ENCODE measurements around the gene SH3GL1.

SH3GL1 gene

DNA sequence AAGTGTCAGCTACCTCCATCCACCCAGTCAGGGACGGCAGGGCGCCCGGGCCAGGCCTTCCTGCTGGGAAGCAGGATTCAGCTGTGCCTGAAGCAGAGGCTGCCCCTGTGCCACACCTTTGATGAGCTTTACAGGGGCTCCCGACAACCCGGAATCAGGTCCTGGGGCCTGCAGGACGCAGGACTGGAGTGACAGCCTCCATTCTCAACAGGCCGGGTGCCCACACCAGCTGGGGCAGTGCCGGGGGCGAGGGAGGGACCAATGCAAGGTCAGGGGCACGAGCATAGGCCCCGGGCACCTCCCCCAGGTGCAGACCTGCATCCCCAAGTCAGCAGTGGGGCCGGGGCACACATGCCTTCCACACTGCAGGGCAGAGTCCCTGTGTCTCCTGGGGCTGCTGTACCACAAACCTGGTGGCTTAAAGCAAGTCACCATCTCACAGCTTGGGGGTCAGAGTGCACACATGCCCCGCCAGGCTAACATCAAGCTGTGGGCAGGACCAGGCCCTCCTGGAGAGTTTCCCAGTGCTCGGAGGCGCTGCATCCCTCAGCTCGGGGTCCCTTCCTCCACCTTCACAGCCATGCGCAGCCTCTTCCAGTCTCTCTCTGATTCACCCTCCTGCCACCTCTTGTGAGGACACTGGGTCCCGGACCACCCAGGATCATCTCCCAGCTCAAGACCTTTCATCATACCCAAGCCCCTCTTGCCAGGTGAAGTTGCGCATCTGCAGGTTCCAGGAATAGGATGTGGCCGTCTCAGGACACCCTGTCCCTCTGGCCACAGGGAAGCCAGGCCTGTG lies 43.8 kb upstream of the SH3GL1 start:
- no peak overlapping the region for H3K27ac ChIP-seq (ENCODE audit: poor library complexity, severe bottlenecking)
- H3K4me3 ChIP-seq (ENCODE audit: severe bottlenecking), result no peak overlapping the region
- H3K9me3 ChIP-seq (ENCODE audit: severe bottlenecking), result no peaks in the 10 kb centered on the region
- peak; percentile 4; the same call in 1 of the 3 replicates for ATAC-seq (ENCODE audit: low read depth)
- peaks cover 52% of the 10 kb centered on the region for H3K36me3 ChIP-seq (ENCODE audit: low read depth)
- no peaks in the 10 kb centered on the region for H3K4me1 ChIP-seq (ENCODE audit: insufficient read depth, poor library complexity, severe bottlenecking)
- DNase-seq (ENCODE audit: low spot score), result no peak
- H3K27me3 ChIP-seq (ENCODE audit: insufficient read depth, poor library complexity, severe bottlenecking), result no peaks in the 10 kb centered on the region
- TF ChIP-seq, protein P1, sequence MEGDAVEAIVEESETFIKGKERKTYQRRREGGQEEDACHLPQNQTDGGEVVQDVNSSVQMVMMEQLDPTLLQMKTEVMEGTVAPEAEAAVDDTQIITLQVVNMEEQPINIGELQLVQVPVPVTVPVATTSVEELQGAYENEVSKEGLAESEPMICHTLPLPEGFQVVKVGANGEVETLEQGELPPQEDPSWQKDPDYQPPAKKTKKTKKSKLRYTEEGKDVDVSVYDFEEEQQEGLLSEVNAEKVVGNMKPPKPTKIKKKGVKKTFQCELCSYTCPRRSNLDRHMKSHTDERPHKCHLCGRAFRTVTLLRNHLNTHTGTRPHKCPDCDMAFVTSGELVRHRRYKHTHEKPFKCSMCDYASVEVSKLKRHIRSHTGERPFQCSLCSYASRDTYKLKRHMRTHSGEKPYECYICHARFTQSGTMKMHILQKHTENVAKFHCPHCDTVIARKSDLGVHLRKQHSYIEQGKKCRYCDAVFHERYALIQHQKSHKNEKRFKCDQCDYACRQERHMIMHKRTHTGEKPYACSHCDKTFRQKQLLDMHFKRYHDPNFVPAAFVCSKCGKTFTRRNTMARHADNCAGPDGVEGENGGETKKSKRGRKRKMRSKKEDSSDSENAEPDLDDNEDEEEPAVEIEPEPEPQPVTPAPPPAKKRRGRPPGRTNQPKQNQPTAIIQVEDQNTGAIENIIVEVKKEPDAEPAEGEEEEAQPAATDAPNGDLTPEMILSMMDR (IDR thresholded peaks at IDR 0.05; ENCODE audit: poor library complexity, severe bottlenecking), result no peak

DNA sequence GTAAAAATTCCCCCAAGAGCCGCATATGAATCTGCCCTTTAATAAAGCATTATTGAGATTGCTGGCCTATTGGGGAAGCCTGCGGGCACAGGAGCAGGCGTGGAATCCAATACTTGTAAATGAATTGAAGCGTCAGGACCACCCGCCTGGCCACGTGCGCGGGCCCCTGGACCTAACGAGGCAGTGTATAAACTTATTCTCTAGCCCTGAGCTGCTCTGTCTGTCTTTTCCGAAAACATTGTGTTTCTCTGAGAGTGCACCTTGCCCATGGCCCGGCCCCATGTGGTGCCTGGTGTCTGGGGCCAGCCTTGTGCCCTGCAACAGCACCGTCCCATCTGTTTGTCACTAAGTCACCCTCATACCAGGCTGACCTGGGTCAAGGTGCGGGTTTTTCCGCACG lies 42.8 kb upstream of the SH3GL1 start:
- Histone ChIP-seq H3K9me3 (ENCODE audit: severe bottlenecking) (no peaks in the 10 kb centered on the region), H3K27ac (ENCODE audit: poor library complexity, severe bottlenecking) (no peak overlapping the region), H3K4me3 (ENCODE audit: severe bottlenecking) (no peak overlapping the region), H3K4me1 (ENCODE audit: insufficient read depth, poor library complexity, severe bottlenecking) (no peaks in the 10 kb centered on the region), H3K27me3 (ENCODE audit: insufficient read depth, poor library complexity, severe bottlenecking) (no peaks in the 10 kb centered on the region), H3K36me3 (ENCODE audit: low read depth) (peaks cover 47% of the 10 kb centered on the region)
- ATAC-seq (ENCODE audit: low read depth) (no peak), DNase-seq (ENCODE audit: low spot score) (no peak)
- TF ChIP-seq, protein P1 (IDR thresholded peaks at IDR 0.05; ENCODE audit: poor library complexity, severe bottlenecking), result no peak

DNA sequence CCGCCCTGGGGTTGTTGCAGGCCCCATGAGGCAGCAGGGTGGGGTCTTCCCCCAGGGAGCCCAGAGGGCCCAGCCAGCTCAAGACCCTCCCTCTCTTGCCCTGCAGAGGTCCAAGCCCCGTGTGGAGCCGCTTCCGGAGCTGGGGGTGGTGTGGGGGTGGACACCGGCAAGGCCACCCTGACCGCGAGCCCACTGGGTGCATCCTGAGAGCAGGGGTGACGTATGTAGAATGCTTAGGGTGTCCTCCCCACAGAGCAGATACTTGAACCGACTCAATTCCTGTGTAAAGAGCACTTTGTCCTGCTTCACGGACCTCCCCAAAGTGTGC lies 42.4 kb upstream of the SH3GL1 start:
- no peaks in the 10 kb centered on the region for H3K4me1 ChIP-seq (ENCODE audit: insufficient read depth, poor library complexity, severe bottlenecking)
- DNase-seq (ENCODE audit: low spot score) (no peak), ATAC-seq (ENCODE audit: low read depth) (no peak)
- no peaks in the 10 kb centered on the region for H3K27me3 ChIP-seq (ENCODE audit: insufficient read depth, poor library complexity, severe bottlenecking)
- H3K36me3 ChIP-seq (ENCODE audit: low read depth), result peaks cover 46% of the 10 kb centered on the region
- no peaks in the 10 kb centered on the region for H3K9me3 ChIP-seq (ENCODE audit: severe bottlenecking)
- no peak overlapping the region for H3K4me3 ChIP-seq (ENCODE audit: severe bottlenecking)
- no peak overlapping the region for H3K27ac ChIP-seq (ENCODE audit: poor library complexity, severe bottlenecking)
- TF ChIP-seq, protein P1 (IDR thresholded peaks at IDR 0.05; ENCODE audit: poor library complexity, severe bottlenecking), result no peak

DNA sequence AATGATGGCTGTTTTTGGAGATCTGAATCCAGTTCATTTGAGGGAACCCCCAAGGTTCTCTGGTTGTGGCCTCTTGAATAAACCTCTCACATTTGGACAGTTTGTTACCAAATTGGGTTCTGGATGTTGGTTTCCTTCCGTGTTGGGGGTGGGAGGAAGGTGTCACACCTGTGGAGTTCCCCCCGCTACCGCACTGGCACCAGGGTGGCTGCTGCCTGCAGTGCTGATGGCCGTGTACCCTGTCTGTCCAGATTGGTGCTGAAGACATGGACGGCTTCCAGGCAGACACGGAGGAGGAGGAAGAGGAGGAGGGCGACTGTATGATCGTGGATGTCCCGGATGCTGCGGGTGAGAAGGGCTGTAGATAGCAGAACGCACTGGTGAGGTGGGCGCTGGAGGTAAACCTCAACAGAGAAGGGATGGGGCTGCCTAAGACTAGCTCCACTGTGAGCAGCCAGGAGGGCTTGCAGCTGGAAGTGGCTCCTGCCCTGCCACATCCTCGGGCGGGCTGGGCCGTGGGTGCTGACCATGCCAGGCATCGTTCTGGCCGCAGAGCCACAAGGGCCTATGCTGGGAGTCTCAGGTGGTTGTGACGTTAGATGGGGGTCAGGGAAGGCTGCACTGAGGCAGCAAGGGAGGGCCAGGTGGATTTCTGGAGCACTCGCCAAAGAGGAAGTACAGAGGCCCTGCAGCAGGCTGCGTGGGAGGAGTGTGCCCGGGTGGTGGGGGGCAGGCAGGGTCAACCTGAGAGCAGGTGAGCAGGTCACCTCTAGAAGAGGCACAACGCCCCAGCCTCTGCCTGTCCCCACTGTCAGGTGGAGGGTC lies 41.9 kb upstream of the SH3GL1 start:
- Histone ChIP-seq H3K4me3 (ENCODE audit: severe bottlenecking) (no peak overlapping the region), H3K9me3 (ENCODE audit: severe bottlenecking) (no peaks in the 10 kb centered on the region), H3K36me3 (ENCODE audit: low read depth) (peaks cover 41% of the 10 kb centered on the region), H3K27me3 (ENCODE audit: insufficient read depth, poor library complexity, severe bottlenecking) (no peaks in the 10 kb centered on the region), H3K4me1 (ENCODE audit: insufficient read depth, poor library complexity, severe bottlenecking) (no peaks in the 10 kb centered on the region), H3K27ac (ENCODE audit: poor library complexity, severe bottlenecking) (no peak overlapping the region)
- TF ChIP-seq, protein P1 (IDR thresholded peaks at IDR 0.05; ENCODE audit: poor library complexity, severe bottlenecking), result no peak
- ATAC-seq (ENCODE audit: low read depth), result no peak
- DNase-seq (ENCODE audit: low spot score), result no peak

Measured in RWPE2 (cell line).